ENCODE measurements around the gene KIF25.

The KIF25 gene, protein sequence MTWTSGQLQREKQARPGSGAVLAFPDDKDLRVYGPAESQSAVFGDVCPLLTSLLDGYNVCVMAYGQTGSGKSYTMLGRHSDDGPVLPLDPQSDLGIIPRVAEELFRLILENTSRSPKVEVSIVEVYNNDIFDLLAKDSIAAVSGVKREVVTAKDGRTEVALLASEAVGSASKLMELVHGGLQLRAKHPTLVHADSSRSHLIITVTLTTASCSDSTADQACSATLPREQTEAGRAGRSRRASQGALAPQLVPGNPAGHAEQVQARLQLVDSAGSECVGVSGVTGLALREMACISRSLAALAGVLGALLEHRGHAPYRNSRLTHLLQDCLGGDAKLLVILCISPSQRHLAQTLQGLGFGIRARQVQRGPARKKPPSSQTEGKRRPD

GRCh38 chr6:167997642-167998041, at the start of gene KIF25:
Gene KIF25, plus strand, starts transcription at chr6:167997671. Its CDS starts 31,915 bp downstream, at chr6:168029586.
- no peak for DNase-seq (ENCODE audit: low read depth, low spot score)

DNA sequence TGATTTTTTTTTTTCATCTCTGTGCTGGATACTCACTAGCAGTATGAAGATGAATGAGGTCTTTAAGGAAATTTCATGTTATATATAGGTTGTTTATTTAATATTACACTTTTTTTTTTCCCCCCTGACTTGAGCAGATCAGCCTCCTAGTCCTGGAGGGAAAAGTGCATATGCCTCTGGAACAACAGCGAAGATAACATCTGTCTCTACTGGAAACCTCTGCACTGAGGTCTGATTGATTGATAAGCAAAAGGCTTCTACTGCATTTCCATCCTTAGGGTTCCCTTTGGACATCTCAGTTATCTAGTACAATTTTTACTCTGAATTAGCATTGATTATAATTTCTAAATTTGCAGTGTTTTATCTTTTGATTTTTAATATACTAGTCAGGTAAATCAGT, 49.8 kb upstream of the KIF25 start:
- DNase-seq (ENCODE audit: low read depth, low spot score), result no peak

DNA sequence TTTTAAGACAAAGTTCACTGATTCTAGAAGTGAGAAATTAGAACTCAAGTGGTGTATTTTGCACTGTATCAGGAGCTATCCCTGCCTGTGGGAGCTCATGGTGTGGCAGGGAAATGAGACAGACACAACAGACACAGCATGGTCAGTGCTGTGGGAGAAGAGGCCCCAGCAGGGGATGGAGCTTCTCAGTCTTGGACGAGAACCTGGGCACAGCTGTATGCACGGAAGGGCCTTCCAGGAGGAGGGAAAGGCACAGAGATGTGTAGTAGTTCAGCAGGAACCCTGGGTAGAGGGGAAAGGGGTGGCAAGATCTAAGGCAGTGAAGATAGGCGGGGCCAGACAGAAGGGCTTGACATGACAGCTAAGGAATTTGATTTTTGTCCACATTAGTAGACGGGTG, 48.8 kb upstream of the KIF25 start:
- no peak for DNase-seq (ENCODE audit: low read depth, low spot score)

DNA sequence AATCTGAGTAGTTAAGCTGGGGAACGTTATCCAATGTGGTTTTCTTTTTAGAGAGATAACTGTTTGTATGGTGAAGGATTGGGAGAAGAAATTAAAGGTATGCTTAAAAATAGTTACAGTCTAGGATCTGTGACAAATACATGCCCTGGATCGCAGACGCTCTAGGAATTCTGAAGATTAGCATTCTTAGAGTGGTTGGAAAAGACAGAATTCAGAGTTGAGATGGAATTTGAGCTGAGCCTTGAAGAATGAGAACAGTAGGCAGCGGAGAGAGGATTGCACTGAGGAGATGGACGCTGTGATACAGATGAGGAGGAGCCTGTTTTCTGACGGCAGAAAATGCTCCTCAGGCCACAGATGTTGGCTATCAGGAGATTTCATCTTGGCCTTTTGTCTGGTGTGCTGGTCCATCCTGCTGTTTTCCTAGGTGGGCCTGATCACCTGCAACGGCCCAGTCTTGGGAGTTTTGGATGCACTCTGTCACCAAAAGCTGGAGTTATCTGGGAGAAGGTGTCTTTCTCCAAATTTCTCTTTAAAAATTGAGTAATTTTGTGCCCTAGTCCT, 48.3 kb upstream of the KIF25 start:
- no peak for DNase-seq (ENCODE audit: low read depth, low spot score)

DNA sequence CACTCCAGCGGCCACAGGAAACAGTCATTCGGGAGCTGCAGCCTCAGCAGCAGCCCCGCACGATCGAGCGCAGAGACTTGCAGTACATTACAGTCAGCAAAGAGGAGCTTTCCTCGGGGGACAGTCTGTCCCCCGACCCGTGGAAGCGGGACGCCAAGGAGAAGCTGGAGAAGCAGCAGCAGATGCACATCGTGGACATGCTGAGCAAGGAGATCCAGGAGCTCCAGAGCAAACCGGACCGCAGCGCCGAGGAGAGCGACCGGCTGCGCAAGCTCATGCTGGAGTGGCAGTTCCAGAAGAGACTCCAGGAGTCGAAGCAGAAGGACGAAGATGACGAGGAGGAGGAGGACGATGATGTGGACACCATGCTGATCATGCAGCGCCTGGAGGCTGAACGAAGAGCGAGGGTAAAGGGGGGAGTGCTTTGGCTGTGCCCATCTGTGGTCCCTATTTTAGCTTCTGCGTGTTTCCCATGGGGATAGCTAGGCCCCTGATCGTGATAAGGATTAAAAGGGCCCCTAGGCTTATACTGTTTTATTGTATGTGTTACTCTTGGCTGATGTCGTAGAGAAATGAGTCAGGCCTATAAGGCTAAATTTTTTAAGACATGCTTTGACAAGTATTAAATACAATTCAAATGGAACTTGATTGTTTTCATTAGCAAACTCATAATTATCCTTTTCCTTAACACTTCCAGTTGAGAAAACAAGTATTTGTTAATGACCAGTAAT, 45.5 kb upstream of the KIF25 start:
- no peak for DNase-seq (ENCODE audit: low read depth, low spot score)

DNA sequence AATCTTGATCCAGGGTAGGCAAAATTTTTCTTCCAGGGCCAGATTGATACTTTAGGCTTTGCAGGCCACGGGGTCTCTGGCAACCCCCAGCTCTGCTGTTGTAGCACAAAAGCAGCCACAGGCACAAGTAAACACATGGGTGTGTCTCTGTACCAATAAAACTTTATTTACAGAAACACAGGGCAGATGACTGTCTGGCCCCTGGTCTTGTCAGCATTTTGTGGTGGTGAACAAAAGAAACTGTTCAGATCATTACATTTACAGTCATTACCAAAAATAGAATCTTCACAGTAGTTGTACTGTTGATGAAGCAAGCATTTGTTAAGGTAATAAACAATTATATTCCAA, 45.0 kb upstream of the KIF25 start:
- DNase-seq (ENCODE audit: low read depth, low spot score), result no peak

- no peak for DNase-seq (ENCODE audit: low read depth, low spot score)
These were observed 43.9 kb upstream of the KIF25 start for GRCh38 chr6:167953551-167953950.

- no peak for DNase-seq (ENCODE audit: low read depth, low spot score)
These were observed 43.3 kb upstream of the KIF25 start for GRCh38 chr6:167954151-167954550.

DNA sequence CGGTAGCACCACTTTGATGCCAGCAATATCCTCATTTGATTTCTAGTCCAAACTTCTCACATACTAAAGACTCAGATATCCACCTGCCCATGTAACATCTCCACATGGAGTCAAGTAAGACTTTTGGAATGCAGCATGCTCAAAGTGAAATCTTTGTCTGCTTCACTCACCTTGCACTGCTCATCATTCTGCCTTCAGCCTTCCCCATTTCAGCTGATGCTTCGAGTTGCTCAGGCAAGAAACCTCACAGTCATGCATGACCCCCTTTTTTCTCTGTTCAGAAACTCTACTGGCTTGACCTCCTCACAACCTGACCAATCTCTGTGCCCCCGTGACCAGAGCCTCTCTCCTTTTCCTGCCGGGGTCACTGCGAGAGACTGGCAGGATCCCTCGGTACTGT, 41.0 kb upstream of the KIF25 start:
- no peak for DNase-seq (ENCODE audit: low read depth, low spot score)

DNA sequence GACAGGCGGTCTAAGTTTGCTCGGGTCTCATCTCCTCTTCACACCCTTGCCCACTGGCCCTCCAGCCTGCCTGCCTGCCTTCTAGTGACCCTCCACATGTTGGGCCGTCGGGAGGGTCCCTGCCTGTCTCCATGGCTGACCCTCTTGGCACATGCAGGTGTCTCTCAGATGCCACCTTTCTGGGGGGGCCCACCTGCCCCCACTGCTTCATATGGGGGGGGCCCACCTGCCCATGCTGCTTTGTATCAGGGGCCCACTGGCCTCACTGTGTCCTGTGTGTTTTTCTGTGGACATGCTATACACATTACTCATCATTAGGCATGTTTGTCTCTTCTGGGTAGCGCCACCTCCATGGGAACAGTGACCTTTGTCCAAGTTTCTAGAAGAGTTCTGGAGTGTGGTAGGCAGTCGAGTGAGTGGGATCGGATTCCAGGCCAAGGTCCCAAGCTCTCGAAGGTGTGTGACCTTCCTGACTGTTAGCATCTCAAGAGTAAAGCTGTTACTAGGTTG, 40.4 kb upstream of the KIF25 start:
- DNase-seq (ENCODE audit: low read depth, low spot score), result no peak

GRCh38 chr6:167957626-167958025, 39.8 kb upstream of the KIF25 start:
- DNase-seq (ENCODE audit: low read depth, low spot score), result no peak

- DNase-seq (ENCODE audit: low read depth, low spot score), result no peak
These were observed 36.9 kb upstream of the KIF25 start for GRCh38 chr6:167960579-167960978.

DNA sequence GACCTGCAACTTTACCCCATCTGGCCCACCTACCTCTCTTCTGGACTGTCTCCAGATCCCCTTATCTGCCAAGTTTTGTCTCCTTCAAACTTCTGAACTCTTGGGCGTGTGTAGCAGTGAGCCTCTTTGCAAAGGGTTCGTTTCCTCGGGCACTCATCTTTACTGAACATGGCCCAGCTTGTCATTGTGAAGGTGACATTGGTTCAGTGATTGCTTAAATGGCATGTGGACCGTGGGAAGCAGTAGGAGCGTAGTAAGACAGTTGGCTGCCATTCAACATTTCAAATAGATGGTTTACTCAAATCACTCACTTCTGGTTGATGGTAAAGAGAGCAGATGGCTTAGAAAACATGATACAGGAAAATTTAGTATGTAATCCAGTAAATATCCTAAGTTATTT, 34.8 kb upstream of the KIF25 start:
- DNase-seq (ENCODE audit: low read depth, low spot score), result no peak

GRCh38 chr6:167963589-167964057, 33.8 kb upstream of the KIF25 start:
- no peak for DNase-seq (ENCODE audit: low read depth, low spot score)

- no peak for DNase-seq (ENCODE audit: low read depth, low spot score)
These were observed 31.6 kb upstream of the KIF25 start for GRCh38 chr6:167965592-167966539.

GRCh38 chr6:167966540-167966905, 30.9 kb upstream of the KIF25 start:
- no peak for DNase-seq (ENCODE audit: low read depth, low spot score)

DNA sequence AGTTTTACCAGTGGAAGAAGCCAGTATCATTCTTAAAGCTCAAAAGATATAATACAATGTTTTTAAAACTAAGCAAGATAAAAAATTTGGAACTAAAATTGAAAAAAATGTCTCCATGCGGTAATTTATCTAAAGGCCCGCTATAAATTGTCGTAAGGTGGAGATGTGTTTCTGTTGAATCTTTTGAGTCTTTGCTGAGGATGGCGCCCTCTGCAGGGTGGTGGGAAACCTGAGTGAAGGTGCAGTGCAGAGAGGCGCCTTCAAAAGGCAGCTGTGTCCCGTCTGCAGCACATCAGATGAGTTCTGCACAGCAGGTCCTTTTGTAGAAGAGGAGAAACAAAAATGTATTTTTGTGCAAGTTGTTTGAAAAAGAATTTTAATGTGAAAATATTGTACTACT, 29.4 kb upstream of the KIF25 start:
- DNase-seq (ENCODE audit: low read depth, low spot score), result no peak

GRCh38 chr6:167970230-167970629, 27.2 kb upstream of the KIF25 start:
- DNase-seq (ENCODE audit: low read depth, low spot score), result no peak

GRCh38 chr6:167972193-167972592, 25.3 kb upstream of the KIF25 start:
- DNase-seq (ENCODE audit: low read depth, low spot score), result no peak

DNA sequence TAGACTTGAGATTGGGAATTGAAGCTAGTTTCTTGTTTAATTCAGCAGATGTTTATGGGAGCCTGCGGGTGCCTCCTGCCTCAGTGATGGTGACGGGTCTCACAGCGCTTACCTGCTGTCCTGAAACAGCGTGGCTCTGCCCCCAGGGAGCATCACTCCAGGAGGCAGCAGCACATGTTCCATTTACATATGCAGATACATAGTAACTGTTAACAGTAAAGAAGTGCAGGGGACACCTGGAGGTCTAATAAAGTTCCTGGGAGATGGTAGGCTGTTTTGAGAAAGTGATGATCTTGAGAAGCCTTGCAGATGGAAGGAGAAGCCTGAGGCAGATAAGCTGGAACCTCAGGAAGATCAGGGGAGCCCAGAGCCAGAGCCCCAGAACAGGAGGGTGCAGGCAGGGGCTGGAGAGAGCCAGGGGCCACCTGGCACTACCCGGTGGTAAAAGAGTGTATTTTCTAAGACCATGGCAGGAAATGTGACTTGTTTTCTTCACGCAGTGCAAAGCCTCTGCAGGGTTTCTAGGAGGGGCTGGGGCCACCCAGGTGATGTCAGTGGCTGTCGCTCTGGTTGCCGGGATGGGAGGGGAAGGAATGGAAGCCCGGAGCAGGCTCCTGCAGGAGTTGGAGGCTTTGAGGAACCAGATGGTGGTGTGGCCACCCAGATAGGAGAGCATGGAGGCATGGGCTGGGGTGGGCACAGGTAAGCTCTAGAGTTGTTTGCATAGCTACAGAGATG, 24.2 kb upstream of the KIF25 start:
- DNase-seq (ENCODE audit: low read depth, low spot score), result no peak

Data from activated naive CD8-positive, alpha-beta T cell treated with anti-CD3 and anti-CD28 coated beads, Interleukin-2, amount 50 U/mL, for 16 hours (primary cell).